Body of pancreas (tissue), 4 donors: ENCODE data around the gene MAGOH.

Source experiments
- CTCF ChIP-seq, 7 experiments: fragments of 450-650 bp in 4 of 7; fragments of 200-600 bp in 3 of 7; sonication (generic) in 3 of 7; IDR thresholded peaks; one replicate each; pipeline ENCODE4 v1.5.1; 2016 to 2019; ENCODE audit warnings: antibody characterized with exemption in 7 of 7
- POLR2A ChIP-seq, 3 donors: fragments of 450-650 bp; IDR thresholded peaks; one replicate each; pipeline ENCODE4 v1.6.1; 2016; ENCODE audit warnings: antibody characterized with exemption in 3 of 3, mild to moderate bottlenecking in 2 of 3

- TF ChIP-seq CTCF (IDR thresholded peaks at IDR 0.05) (no peak), POLR2A (IDR thresholded peaks at IDR 0.05) (no peak)
Observed at GRCh38 chr1:53214376-53214940, 23.9 kb downstream of the MAGOH start.
